Prostate gland (tissue), 2 donors: ENCODE results near the gene VIPR2.

ENCODE experiments used
- POLR2A ChIP-seq: fragments of 450-650 bp; IDR thresholded peaks from one replicate; pipeline ENCODE4 v1.6.1; 2016; ENCODE audit warnings: antibody characterized with exemption, mild to moderate bottlenecking
- POLR2AphosphoS5 ChIP-seq: sonication (generic); formaldehyde crosslinking; IDR thresholded peaks from one replicate; pipeline ENCODE4 v1.6.1; 2017; ENCODE audit warnings: antibody characterized with exemption
- TF ChIP-seq, protein P1 (sequence below), 4 experiments: fragments of 200-600 bp in 2 of 4; fragments of 450-650 bp in 2 of 4; sonication (generic) in 2 of 4; IDR thresholded peaks; 1 replicate in 3 of 4; 2 replicates in 1 of 4; pipeline ENCODE4 v1.5.1; 2016 to 2019; ENCODE audit warnings: antibody characterized with exemption in 4 of 4, mild to moderate bottlenecking in 2 of 4, moderate library complexity in 2 of 4

DNA sequence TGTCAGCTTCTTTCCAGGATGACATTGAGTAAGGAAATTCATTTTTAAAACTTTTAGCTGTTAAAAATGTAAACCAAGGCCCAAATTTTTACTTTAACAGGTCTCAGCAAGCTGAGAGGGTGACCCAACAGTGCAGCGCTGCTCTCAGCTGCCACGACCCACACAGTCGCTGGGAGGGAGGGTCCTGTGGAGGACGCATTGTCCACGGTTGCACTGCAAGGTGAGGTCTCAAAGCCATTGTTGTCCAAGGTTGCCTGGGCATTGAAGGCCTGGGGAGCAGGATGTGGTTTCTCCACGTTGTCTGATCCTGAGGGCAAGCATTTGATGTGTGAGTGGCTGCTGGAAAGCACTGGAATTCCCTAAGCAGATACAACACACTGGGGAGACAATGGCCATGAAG, 15.1 kb upstream of the VIPR2 start:
- TF ChIP-seq, protein P1, sequence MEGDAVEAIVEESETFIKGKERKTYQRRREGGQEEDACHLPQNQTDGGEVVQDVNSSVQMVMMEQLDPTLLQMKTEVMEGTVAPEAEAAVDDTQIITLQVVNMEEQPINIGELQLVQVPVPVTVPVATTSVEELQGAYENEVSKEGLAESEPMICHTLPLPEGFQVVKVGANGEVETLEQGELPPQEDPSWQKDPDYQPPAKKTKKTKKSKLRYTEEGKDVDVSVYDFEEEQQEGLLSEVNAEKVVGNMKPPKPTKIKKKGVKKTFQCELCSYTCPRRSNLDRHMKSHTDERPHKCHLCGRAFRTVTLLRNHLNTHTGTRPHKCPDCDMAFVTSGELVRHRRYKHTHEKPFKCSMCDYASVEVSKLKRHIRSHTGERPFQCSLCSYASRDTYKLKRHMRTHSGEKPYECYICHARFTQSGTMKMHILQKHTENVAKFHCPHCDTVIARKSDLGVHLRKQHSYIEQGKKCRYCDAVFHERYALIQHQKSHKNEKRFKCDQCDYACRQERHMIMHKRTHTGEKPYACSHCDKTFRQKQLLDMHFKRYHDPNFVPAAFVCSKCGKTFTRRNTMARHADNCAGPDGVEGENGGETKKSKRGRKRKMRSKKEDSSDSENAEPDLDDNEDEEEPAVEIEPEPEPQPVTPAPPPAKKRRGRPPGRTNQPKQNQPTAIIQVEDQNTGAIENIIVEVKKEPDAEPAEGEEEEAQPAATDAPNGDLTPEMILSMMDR (IDR thresholded peaks at IDR 0.05): no peak
- TF ChIP-seq POLR2A (no peak), POLR2AphosphoS5 (no peak)
